EH (cell line): ENCODE results near the gene OPN5.

Experiments
- DNase-seq: peaks from one replicate; pipeline ENCODE4 v3.0.0-alpha.2; 2015; ENCODE audit warnings: low read depth

The OPN5 gene

DNA sequence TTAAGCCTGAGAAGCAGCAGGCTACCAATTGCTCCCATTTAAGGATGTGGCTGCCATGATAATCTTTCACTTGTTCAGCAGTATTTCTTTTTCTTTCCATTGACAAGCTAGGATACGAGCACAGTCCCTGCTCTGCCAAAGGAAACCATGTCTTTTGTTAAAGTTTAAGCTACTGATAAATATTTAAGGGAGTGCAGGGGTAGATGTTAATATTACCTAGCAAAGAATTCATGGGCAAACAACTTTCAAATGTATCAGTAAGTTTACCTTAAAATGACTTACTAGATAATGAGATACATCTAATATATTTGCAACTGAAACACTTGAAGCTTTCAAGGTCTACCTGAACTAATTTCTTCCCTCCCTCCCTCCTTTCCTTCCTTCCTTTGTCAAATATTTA is 77.3 kb downstream of the OPN5 start:
- no peak for DNase-seq

DNA sequence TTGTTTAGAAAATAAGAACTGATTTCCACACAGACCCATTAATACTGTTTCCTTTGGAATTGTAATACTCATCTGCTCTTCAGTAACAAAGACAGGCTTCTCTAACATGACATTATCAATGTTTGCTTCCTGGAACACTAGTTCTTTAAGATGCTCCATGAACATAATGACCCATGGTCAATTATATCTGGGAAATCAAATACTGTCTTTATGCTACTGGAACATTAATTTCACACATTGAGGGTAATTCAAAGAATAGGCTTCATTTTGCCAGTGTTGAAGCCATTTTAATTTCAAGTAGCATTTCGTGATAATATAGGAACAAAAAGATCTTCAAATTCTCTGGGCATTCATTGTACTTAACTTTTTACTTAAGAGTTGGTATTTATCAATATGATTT is 80.9 kb downstream of the OPN5 start:
- no peak for DNase-seq

DNA sequence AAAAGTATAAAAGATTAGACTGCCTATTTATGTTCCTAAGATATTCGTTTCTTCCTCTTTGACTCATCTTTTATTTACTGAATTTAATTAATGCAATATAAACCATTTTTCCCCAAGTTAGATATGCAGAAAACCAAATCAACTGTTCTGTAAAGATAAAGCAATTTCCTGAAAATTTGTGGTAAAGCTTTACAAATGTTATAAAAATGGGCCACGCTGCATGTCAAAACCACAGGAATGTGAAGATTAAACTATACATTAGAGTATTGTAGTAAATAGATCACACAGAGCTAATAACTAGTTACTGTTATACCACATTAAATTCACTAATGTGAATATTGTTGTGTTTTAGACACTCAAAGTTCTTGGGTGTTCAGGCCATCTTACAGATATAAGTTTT is 83.4 kb downstream of the OPN5 start:
- no peak for DNase-seq

GRCh38 chr6:47875593-47875992 is 93.8 kb downstream of the OPN5 start:
- DNase-seq, result no peak
